HEK293 (cell line): Measurements from ENCODE around the gene CACTIN.

Experiments used
- KLF7 ChIP-seq: fragments of 450-650 bp; formaldehyde crosslinking; IDR thresholded peaks from 2 replicates; pipeline ENCODE4 v1.5.1; 2016; ENCODE audit warnings: missing biosample characterization, missing genetic modification characterization, borderline replicate concordance
- KLF8 ChIP-seq: fragments of 450-650 bp; formaldehyde crosslinking; IDR thresholded peaks from 2 replicates; pipeline ENCODE4 v1.5.1; 2016; ENCODE audit warnings: missing biosample characterization, missing genetic modification characterization
- MEIS1 ChIP-seq: sonication (generic); formaldehyde crosslinking; IDR thresholded peaks from 2 replicates; pipeline ENCODE4 v1.8.1; 2022; ENCODE audit warnings: missing genetic modification reagents, mild to moderate bottlenecking, borderline replicate concordance
- MYNN ChIP-seq: fragments of 450-650 bp; formaldehyde crosslinking; IDR thresholded peaks from 2 replicates; pipeline ENCODE4 v1.5.1; 2016; ENCODE audit warnings: missing biosample characterization, missing genetic modification characterization, borderline replicate concordance
- OSR2 ChIP-seq: fragments of 450-650 bp; formaldehyde crosslinking; IDR thresholded peaks from 2 replicates; pipeline ENCODE4 v1.5.1; 2016; ENCODE audit warnings: missing biosample characterization, missing genetic modification characterization
- WT1 ChIP-seq: fragments of 450-650 bp; formaldehyde crosslinking; IDR thresholded peaks from 2 replicates; pipeline ENCODE4 v1.5.1; 2016; ENCODE audit warnings: missing biosample characterization, missing genetic modification characterization
- ZBTB7A ChIP-seq: fragments of 450-650 bp; formaldehyde crosslinking; IDR thresholded peaks from 2 replicates; pipeline ENCODE4 v1.5.1; 2016; ENCODE audit warnings: low read depth, missing biosample characterization, missing genetic modification characterization
- ZBTB8A ChIP-seq: fragments of 450-650 bp; formaldehyde crosslinking; IDR thresholded peaks from 2 replicates; pipeline ENCODE4 v1.5.1; 2016; ENCODE audit warnings: missing biosample characterization, missing genetic modification characterization
- ZNF133 ChIP-seq: fragments of 450-650 bp; formaldehyde crosslinking; IDR thresholded peaks from 2 replicates; pipeline ENCODE4 v1.5.1; 2016; ENCODE audit warnings: missing biosample characterization, missing genetic modification characterization
- ZNF16 ChIP-seq: fragments of 450-650 bp; formaldehyde crosslinking; IDR thresholded peaks from 2 replicates; pipeline ENCODE4 v1.5.1; 2016; ENCODE audit warnings: low read depth, missing biosample characterization, missing genetic modification characterization
- ZNF184 ChIP-seq: fragments of 450-650 bp; IDR thresholded peaks from 2 replicates; pipeline ENCODE4 v1.5.1; 2018; ENCODE audit warnings: missing biosample characterization, mild to moderate bottlenecking, missing genetic modification characterization
- ZNF24 ChIP-seq: fragments of 450-650 bp; formaldehyde crosslinking; IDR thresholded peaks from 2 replicates; pipeline ENCODE4 v1.5.1; 2016; ENCODE audit warnings: missing biosample characterization, missing genetic modification characterization
- ZNF394 ChIP-seq: fragments of 450-650 bp; formaldehyde crosslinking; IDR thresholded peaks from 2 replicates; pipeline ENCODE4 v1.5.1; 2016; ENCODE audit warnings: missing biosample characterization, missing genetic modification characterization, mild to moderate bottlenecking, moderate library complexity, borderline replicate concordance
- ZNF501 ChIP-seq: fragments of 450-650 bp; formaldehyde crosslinking; IDR thresholded peaks from 2 replicates; pipeline ENCODE4 v1.5.1; 2016; ENCODE audit warnings: missing biosample characterization, missing genetic modification characterization
- ZNF544 ChIP-seq: fragments of 450-650 bp; formaldehyde crosslinking; IDR thresholded peaks from 2 replicates; pipeline ENCODE4 v1.5.0; 2017; ENCODE audit warnings: missing biosample characterization, missing genetic modification characterization
- ZNF626 ChIP-seq: fragments of 450-650 bp; sonication (Bioruptor Pico); formaldehyde crosslinking; IDR thresholded peaks from 2 replicates; pipeline ENCODE4 v1.5.1; 2018; ENCODE audit warnings: missing biosample characterization, missing genetic modification characterization, inconsistent platforms
- ZNF670 ChIP-seq: fragments of 450-650 bp; formaldehyde crosslinking; IDR thresholded peaks from 2 replicates; pipeline ENCODE4 v1.5.1; 2016; ENCODE audit warnings: missing biosample characterization, missing genetic modification characterization, low read depth
- ZNF776 ChIP-seq: fragments of 450-650 bp; formaldehyde crosslinking; IDR thresholded peaks from 2 replicates; pipeline ENCODE4 v1.5.0; 2017; ENCODE audit warnings: missing biosample characterization, missing genetic modification characterization, borderline replicate concordance
- ZNF791 ChIP-seq: fragments of 450-650 bp; formaldehyde crosslinking; IDR thresholded peaks from 2 replicates; pipeline ENCODE4 v1.5.1; 2016; ENCODE audit warnings: missing biosample characterization, missing genetic modification characterization
- ZSCAN30 ChIP-seq: fragments of 450-650 bp; IDR thresholded peaks from 2 replicates; pipeline ENCODE4 v1.5.1; 2018; ENCODE audit warnings: missing biosample characterization, mild to moderate bottlenecking, missing genetic modification characterization, moderate library complexity
- ZXDB ChIP-seq: fragments of 450-650 bp; formaldehyde crosslinking; IDR thresholded peaks from 2 replicates; pipeline ENCODE4 v1.5.1; 2016; ENCODE audit warnings: missing biosample characterization, missing genetic modification characterization
- TF ChIP-seq, protein P1 (sequence below): fragments of 450-650 bp; formaldehyde crosslinking; conservative IDR thresholded peaks from 2 replicates; pipeline ENCODE4 v1.5.1; 2016; ENCODE audit warnings: low read depth, missing biosample characterization, missing genetic modification characterization
- TF ChIP-seq, protein P2 (sequence below): fragments of 450-650 bp; formaldehyde crosslinking; IDR thresholded peaks from 2 replicates; pipeline ENCODE4 v1.5.1; 2016; ENCODE audit warnings: missing biosample characterization, missing genetic modification characterization, borderline replicate concordance
- TF ChIP-seq, protein P3 (sequence below): fragments of 450-650 bp; formaldehyde crosslinking; IDR thresholded peaks from 2 replicates; pipeline ENCODE4 v1.5.1; 2017; ENCODE audit warnings: missing biosample characterization, missing genetic modification characterization
- TF ChIP-seq, protein P4 (sequence below): fragments of 450-650 bp; formaldehyde crosslinking; IDR thresholded peaks from 2 replicates; pipeline ENCODE4 v1.5.1; 2016; ENCODE audit warnings: missing biosample characterization, missing genetic modification characterization

Gene CACTIN

DNA sequence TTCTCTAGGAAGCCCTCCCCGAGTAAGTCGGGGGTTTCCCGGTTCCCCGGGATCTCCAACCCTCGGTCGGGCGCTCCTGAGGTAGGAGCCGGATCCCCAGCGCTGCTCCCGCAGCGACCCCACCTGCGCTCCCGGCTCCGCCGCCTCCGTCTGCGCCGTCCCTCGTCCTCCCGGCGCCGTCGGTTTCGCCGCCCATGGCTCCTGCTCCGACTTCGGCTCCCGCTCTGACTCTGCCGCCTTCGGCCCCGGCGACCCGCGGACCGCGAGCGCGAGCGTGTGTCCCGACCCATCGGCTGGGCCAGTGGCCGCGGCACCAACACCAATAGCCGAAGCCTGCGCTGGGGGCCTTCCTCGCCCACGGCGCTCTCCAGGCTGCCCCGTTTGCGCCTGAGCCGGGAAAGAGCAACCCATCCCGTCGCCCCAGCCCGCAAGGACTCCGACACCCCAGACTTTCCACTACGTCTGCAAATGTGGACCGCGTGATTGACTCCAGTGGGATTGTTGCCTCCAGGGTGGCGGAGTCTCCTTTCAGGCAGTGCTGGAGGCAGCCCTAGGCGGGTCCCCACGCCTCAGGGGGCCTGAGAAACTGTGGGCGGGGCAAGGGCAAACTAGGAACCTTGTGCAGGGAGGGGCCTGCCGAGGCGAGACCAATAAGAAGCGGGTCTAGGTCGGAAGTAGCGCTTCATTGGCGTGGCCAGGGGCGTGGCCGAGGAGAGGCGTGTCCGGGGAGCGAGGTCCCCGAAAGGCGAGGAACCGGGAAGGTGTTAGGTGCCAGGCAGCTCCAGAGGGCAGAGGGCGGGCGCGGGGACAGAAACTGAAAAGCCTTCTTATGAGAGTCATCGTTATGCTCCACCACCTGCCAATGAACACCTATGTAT is at the start of gene CACTIN (continued):
- TF ChIP-seq, protein P1, sequence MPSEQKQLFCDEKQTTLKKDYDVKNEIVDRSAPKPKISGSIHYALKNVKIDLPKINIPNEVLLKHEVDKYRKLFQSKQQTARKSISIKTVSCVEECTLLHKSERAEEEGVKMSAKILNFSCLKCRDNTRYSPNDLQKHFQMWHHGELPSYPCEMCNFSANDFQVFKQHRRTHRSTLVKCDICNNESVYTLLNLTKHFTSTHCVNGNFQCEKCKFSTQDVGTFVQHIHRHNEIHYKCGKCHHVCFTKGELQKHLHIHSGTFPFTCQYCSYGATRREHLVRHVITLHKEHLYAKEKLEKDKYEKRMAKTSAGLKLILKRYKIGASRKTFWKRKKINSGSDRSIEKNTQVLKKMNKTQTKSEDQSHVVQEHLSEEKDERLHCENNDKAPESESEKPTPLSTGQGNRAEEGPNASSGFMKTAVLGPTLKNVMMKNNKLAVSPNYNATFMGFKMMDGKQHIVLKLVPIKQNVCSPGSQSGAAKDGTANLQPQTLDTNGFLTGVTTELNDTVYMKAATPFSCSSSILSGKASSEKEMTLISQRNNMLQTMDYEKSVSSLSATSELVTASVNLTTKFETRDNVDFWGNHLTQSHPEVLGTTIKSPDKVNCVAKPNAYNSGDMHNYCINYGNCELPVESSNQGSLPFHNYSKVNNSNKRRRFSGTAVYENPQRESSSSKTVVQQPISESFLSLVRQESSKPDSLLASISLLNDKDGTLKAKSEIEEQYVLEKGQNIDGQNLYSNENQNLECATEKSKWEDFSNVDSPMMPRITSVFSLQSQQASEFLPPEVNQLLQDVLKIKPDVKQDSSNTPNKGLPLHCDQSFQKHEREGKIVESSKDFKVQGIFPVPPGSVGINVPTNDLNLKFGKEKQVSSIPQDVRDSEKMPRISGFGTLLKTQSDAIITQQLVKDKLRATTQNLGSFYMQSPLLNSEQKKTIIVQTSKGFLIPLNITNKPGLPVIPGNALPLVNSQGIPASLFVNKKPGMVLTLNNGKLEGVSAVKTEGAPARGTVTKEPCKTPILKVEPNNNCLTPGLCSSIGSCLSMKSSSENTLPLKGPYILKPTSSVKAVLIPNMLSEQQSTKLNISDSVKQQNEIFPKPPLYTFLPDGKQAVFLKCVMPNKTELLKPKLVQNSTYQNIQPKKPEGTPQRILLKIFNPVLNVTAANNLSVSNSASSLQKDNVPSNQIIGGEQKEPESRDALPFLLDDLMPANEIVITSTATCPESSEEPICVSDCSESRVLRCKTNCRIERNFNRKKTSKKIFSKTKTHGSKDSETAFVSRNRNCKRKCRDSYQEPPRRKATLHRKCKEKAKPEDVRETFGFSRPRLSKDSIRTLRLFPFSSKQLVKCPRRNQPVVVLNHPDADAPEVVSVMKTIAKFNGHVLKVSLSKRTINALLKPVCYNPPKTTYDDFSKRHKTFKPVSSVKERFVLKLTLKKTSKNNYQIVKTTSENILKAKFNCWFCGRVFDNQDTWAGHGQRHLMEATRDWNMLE (tag by site-specific recombination), result peak; percentile 73
- TF ChIP-seq ZNF394 (tag by site-specific recombination) (no peak; the same call in 1 of the 2 replicates), ZSCAN30 (tag by site-specific recombination) (peak; percentile 81), WT1 (tag by site-specific recombination) (no peak), ZNF776 (no peak), ZNF670 (tag by site-specific recombination) (no peak), ZNF24 (tag by site-specific recombination) (peak; percentile 78), ZNF501 (tag by site-specific recombination) (peak; percentile 81), ZNF184 (tag by site-specific recombination) (no peak), ZNF791 (tag by site-specific recombination) (no peak), ZXDB (tag by site-specific recombination) (peak; percentile 96; the same call in 1 of the 2 replicates), ZNF16 (tag by site-specific recombination) (no peak), ZNF133 (tag by site-specific recombination) (no peak), OSR2 (tag by site-specific recombination) (peak; percentile 17; the same call in 1 of the 2 replicates), KLF8 (tag by site-specific recombination) (peak; percentile 99), KLF7 (tag by site-specific recombination) (peak; percentile 81), MYNN (tag by site-specific recombination) (no peak), ZNF626 (no peak), ZBTB7A (tag by site-specific recombination) (0 out of 2 replicates have a peak, but pooled peaks have one; percentile 61), ZBTB8A (tag by site-specific recombination) (peak; percentile 80), ZNF544 (tag by site-specific recombination) (no peak), MEIS1 (no peak)
- TF ChIP-seq, protein P2, sequence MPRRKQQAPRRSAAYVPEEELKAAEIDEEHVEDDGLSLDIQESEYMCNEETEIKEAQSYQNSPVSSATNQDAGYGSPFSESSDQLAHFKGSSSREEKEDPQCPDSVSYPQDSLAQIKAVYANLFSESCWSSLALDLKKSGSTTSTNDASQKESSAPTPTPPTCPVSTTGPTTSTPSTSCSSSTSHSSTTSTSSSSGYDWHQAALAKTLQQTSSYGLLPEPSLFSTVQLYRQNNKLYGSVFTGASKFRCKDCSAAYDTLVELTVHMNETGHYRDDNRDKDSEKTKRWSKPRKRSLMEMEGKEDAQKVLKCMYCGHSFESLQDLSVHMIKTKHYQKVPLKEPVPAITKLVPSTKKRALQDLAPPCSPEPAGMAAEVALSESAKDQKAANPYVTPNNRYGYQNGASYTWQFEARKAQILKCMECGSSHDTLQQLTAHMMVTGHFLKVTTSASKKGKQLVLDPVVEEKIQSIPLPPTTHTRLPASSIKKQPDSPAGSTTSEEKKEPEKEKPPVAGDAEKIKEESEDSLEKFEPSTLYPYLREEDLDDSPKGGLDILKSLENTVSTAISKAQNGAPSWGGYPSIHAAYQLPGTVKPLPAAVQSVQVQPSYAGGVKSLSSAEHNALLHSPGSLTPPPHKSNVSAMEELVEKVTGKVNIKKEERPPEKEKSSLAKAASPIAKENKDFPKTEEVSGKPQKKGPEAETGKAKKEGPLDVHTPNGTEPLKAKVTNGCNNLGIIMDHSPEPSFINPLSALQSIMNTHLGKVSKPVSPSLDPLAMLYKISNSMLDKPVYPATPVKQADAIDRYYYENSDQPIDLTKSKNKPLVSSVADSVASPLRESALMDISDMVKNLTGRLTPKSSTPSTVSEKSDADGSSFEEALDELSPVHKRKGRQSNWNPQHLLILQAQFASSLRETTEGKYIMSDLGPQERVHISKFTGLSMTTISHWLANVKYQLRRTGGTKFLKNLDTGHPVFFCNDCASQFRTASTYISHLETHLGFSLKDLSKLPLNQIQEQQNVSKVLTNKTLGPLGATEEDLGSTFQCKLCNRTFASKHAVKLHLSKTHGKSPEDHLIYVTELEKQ (tag by site-specific recombination), result no peak; the same call in 1 of the 2 replicates
- TF ChIP-seq, protein P3, sequence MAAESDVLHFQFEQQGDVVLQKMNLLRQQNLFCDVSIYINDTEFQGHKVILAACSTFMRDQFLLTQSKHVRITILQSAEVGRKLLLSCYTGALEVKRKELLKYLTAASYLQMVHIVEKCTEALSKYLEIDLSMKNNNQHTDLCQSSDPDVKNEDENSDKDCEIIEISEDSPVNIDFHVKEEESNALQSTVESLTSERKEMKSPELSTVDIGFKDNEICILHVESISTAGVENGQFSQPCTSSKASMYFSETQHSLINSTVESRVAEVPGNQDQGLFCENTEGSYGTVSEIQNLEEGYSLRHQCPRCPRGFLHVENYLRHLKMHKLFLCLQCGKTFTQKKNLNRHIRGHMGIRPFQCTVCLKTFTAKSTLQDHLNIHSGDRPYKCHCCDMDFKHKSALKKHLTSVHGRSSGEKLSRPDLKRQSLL (tag by site-specific recombination), result 0 out of 2 replicates have a peak, but pooled peaks have one; percentile 8
- TF ChIP-seq, protein P4, sequence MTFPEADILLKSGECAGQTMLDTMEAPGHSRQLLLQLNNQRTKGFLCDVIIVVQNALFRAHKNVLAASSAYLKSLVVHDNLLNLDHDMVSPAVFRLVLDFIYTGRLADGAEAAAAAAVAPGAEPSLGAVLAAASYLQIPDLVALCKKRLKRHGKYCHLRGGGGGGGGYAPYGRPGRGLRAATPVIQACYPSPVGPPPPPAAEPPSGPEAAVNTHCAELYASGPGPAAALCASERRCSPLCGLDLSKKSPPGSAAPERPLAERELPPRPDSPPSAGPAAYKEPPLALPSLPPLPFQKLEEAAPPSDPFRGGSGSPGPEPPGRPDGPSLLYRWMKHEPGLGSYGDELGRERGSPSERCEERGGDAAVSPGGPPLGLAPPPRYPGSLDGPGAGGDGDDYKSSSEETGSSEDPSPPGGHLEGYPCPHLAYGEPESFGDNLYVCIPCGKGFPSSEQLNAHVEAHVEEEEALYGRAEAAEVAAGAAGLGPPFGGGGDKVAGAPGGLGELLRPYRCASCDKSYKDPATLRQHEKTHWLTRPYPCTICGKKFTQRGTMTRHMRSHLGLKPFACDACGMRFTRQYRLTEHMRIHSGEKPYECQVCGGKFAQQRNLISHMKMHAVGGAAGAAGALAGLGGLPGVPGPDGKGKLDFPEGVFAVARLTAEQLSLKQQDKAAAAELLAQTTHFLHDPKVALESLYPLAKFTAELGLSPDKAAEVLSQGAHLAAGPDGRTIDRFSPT (tag by site-specific recombination), result peak; percentile 64; the same call in 1 of the 2 replicates
